Measurements from ENCODE around the gene KIAA1217. TPM values are rescaled to one million over a fixed set of nuclear protein-coding genes. Genes with fewer than 3 reads are reported as not detected.

KIAA1217 gene
- total RNA-seq, 1 experiment from 2014 or later, result not detected

- H3K9me3 ChIP-seq (ENCODE audit: low read length), result peaks cover 7% of the 10 kb centered on the region; the same call in 1 of the 2 replicates
- no peak overlapping the region for H3K4me2 ChIP-seq (ENCODE audit: low read depth, low read length, poor library complexity, severe bottlenecking)
- no peaks in the 10 kb centered on the region for H3K4me1 ChIP-seq (ENCODE audit: low read length)
- H4K20me1 ChIP-seq (ENCODE audit: insufficient read depth, low read depth, low read length), result no peaks in the 10 kb centered on the region
- no peaks in the 10 kb centered on the region for H3K79me2 ChIP-seq (ENCODE audit: low read length)
- no peak overlapping the region for H3K27ac ChIP-seq (ENCODE audit: low read length)
- H3K36me3 ChIP-seq (ENCODE audit: insufficient read depth, low read length), result no peaks in the 10 kb centered on the region
- H2AFZ ChIP-seq (ENCODE audit: low read length), result no peak overlapping the region
- no peak overlapping the region for H3K9ac ChIP-seq (ENCODE audit: low read length)
- no peaks in the 10 kb centered on the region for H3K9me2 ChIP-seq (replicated peaks; ENCODE audit: insufficient read depth, low read length)
- H3K4me3 ChIP-seq (ENCODE audit: low read length), result no peak overlapping the region
- no peaks in the 10 kb centered on the region for H3K27me3 ChIP-seq (ENCODE audit: low read length)
- DNase-seq, result no peak
These were observed 22.3 kb downstream of the KIAA1217 start for GRCh38 chr10:24231200-24231599.

DNA sequence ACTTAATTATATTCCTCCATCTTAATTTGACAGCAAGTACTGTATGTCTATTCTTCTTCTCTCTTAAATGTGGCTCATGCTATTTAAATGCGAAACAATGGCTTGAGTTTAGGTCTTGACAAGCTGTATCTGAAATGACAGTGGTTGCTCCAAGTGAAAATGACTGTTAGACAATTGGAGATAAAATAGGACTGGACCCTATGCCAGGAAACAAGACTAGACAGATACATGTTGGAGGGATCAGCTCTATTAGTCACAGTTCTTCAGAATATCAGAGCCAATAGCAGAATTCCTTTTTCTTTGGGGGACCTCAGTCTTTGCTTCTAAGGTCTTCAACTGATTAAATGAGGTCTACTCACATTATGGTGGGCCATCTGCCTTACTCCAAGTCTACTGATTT is 25.8 kb downstream of the KIAA1217 start:
- H3K4me2 ChIP-seq (ENCODE audit: low read depth, low read length, poor library complexity, severe bottlenecking), result no peak overlapping the region
- H2AFZ ChIP-seq (ENCODE audit: low read length), result no peak overlapping the region
- H4K20me1 ChIP-seq (ENCODE audit: insufficient read depth, low read depth, low read length), result no peaks in the 10 kb centered on the region
- H3K79me2 ChIP-seq (ENCODE audit: low read length), result no peaks in the 10 kb centered on the region
- H3K9me2 ChIP-seq (replicated peaks; ENCODE audit: insufficient read depth, low read length), result no peaks in the 10 kb centered on the region
- no peak overlapping the region for H3K9ac ChIP-seq (ENCODE audit: low read length)
- no peak overlapping the region for H3K27ac ChIP-seq (ENCODE audit: low read length)
- peaks cover 13% of the 10 kb centered on the region for H3K9me3 ChIP-seq (ENCODE audit: low read length)
- no peaks in the 10 kb centered on the region for H3K27me3 ChIP-seq (ENCODE audit: low read length)
- no peak for DNase-seq
- H3K4me3 ChIP-seq (ENCODE audit: low read length), result no peak overlapping the region
- no peaks in the 10 kb centered on the region for H3K4me1 ChIP-seq (ENCODE audit: low read length)
- H3K36me3 ChIP-seq (ENCODE audit: insufficient read depth, low read length), result no peaks in the 10 kb centered on the region

- Histone ChIP-seq H3K27me3 (ENCODE audit: low read length) (no peaks in the 10 kb centered on the region), H3K4me1 (ENCODE audit: low read length) (no peaks in the 10 kb centered on the region), H3K9ac (ENCODE audit: low read length) (no peak overlapping the region), H3K36me3 (ENCODE audit: insufficient read depth, low read length) (no peaks in the 10 kb centered on the region), H3K4me2 (ENCODE audit: low read depth, low read length, poor library complexity, severe bottlenecking) (no peak overlapping the region), H3K9me3 (ENCODE audit: low read length) (peaks cover 19% of the 10 kb centered on the region), H2AFZ (ENCODE audit: low read length) (no peak overlapping the region), H3K4me3 (ENCODE audit: low read length) (no peak overlapping the region), H3K27ac (ENCODE audit: low read length) (no peak overlapping the region), H4K20me1 (ENCODE audit: insufficient read depth, low read depth, low read length) (no peaks in the 10 kb centered on the region), H3K9me2 (replicated peaks; ENCODE audit: insufficient read depth, low read length) (no peaks in the 10 kb centered on the region), H3K79me2 (ENCODE audit: low read length) (no peaks in the 10 kb centered on the region)
- no peak for DNase-seq
These were observed 26.5 kb downstream of the KIAA1217 start for GRCh38 chr10:24235471-24235870.

- Histone ChIP-seq H3K4me3 (ENCODE audit: low read length) (no peak overlapping the region), H3K36me3 (ENCODE audit: insufficient read depth, low read length) (no peaks in the 10 kb centered on the region), H3K9me2 (replicated peaks; ENCODE audit: insufficient read depth, low read length) (no peaks in the 10 kb centered on the region), H2AFZ (ENCODE audit: low read length) (no peak overlapping the region), H3K79me2 (ENCODE audit: low read length) (no peaks in the 10 kb centered on the region), H3K4me2 (ENCODE audit: low read depth, low read length, poor library complexity, severe bottlenecking) (no peak overlapping the region), H3K4me1 (ENCODE audit: low read length) (no peaks in the 10 kb centered on the region), H3K27ac (ENCODE audit: low read length) (no peak overlapping the region), H3K27me3 (ENCODE audit: low read length) (no peaks in the 10 kb centered on the region), H3K9ac (ENCODE audit: low read length) (no peak overlapping the region), H4K20me1 (ENCODE audit: insufficient read depth, low read depth, low read length) (no peaks in the 10 kb centered on the region), H3K9me3 (ENCODE audit: low read length) (peaks cover 27% of the 10 kb centered on the region)
- DNase-seq, result no peak
These were observed 29.0 kb downstream of the KIAA1217 start for GRCh38 chr10:24237801-24238395.

DNA sequence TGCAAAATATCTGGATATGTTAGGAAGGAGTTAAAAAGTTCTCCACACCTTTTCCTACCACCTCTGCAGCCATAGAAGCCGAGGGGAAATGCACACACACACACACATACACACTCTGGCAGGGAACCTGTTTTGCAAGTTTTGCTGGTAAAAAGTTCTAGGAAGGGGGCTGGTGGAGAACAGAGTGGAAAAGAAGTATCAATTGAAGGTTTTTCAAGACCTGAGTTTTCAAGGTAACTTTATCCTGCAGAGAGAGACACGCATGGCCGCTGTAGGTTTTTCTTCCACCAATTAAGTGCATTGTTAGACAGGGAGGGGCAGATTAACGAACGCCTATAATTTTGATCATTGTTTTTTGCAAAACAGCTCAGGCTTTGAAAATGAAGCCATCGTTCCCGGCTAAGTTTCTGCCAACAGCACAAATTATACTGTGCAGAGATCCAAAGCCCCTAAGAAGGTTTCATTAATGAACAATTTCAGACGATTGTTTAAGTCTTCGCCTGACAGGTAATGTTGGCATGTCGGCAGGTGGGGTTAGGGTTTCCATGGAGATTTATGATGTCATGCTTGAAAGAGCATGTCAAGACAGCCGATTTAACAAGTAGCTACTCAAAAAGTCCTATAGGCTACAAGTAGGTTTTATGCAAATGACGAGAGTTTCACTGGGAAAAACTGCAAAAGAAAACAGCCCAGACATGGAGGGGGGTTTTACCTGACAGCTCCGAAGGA is 29.7 kb downstream of the KIAA1217 start:
- Histone ChIP-seq H3K36me3 (ENCODE audit: insufficient read depth, low read length) (no peaks in the 10 kb centered on the region), H2AFZ (ENCODE audit: low read length) (no peak overlapping the region), H3K27me3 (ENCODE audit: low read length) (no peaks in the 10 kb centered on the region)

GRCh38 chr10:24239289-24240040 is 30.5 kb downstream of the KIAA1217 start:
- no peaks in the 10 kb centered on the region for H3K79me2 ChIP-seq (ENCODE audit: low read length)
- H3K36me3 ChIP-seq (ENCODE audit: insufficient read depth, low read length), result no peaks in the 10 kb centered on the region
- no peak overlapping the region for H2AFZ ChIP-seq (ENCODE audit: low read length)
- no peaks in the 10 kb centered on the region for H3K27me3 ChIP-seq (ENCODE audit: low read length)
- H3K9me2 ChIP-seq (replicated peaks; ENCODE audit: insufficient read depth, low read length), result no peaks in the 10 kb centered on the region
- no peak for DNase-seq
- H3K9me3 ChIP-seq (ENCODE audit: low read length), result peaks cover 22% of the 10 kb centered on the region
- no peaks in the 10 kb centered on the region for H3K4me1 ChIP-seq (ENCODE audit: low read length)
- H3K4me2 ChIP-seq (ENCODE audit: low read depth, low read length, poor library complexity, severe bottlenecking), result no peak overlapping the region
- no peak overlapping the region for H3K4me3 ChIP-seq (ENCODE audit: low read length)
- no peak overlapping the region for H3K27ac ChIP-seq (ENCODE audit: low read length)
- no peak overlapping the region for H3K9ac ChIP-seq (ENCODE audit: low read length)
- no peaks in the 10 kb centered on the region for H4K20me1 ChIP-seq (ENCODE audit: insufficient read depth, low read depth, low read length)

More for the DNA sequence above, 29.7 kb downstream of the KIAA1217 start:
- H3K79me2 ChIP-seq (ENCODE audit: low read length), result no peaks in the 10 kb centered on the region
- H3K4me1 ChIP-seq (ENCODE audit: low read length), result no peaks in the 10 kb centered on the region
- peaks cover 25% of the 10 kb centered on the region for H3K9me3 ChIP-seq (ENCODE audit: low read length)
- H3K9me2 ChIP-seq (replicated peaks; ENCODE audit: insufficient read depth, low read length), result no peaks in the 10 kb centered on the region
- no peak overlapping the region for H3K4me3 ChIP-seq (ENCODE audit: low read length)
- no peak overlapping the region for H3K27ac ChIP-seq (ENCODE audit: low read length)
- no peak overlapping the region for H3K9ac ChIP-seq (ENCODE audit: low read length)
- no peaks in the 10 kb centered on the region for H4K20me1 ChIP-seq (ENCODE audit: insufficient read depth, low read depth, low read length)
- DNase-seq, result no peak
- H3K4me2 ChIP-seq (ENCODE audit: low read depth, low read length, poor library complexity, severe bottlenecking), result no peak overlapping the region

DNA sequence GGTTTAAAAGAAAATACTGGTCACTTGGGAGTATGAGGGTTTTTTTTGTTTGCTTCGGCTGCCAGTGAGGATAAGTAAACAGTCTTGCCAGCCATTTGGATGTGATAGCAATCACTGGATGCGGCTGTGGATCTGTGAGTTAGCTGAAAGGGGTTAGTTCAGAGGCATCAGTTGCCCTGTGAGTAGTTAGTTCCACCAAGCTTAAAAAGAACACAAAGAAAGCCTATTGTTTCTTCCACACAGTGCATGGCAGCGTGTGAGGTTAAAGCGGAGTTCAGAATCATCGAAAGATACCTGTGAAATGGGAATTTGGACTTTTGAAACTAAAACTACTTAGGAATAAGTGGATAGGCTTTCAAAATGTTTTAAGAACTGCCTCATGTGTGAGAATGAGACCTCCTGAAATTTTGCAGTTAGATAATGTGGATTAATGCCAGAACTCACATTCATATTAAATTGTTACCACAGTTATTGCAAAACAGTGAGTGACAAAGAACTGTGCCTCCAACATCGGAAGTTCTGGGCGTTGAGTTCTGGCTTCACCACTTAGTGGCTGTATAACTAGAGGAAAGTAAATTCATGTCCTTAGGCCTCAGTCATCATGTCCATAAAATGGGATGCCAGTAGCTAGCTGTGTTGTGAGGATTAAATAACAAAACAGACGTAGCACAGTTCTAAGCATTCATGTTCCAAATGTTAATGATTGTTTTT is 31.3 kb downstream of the KIAA1217 start:
- peaks cover 24% of the 10 kb centered on the region for H3K9me3 ChIP-seq (ENCODE audit: low read length)
- no peaks in the 10 kb centered on the region for H3K79me2 ChIP-seq (ENCODE audit: low read length)
- no peaks in the 10 kb centered on the region for H3K9me2 ChIP-seq (replicated peaks; ENCODE audit: insufficient read depth, low read length)
- no peak overlapping the region for H3K4me2 ChIP-seq (ENCODE audit: low read depth, low read length, poor library complexity, severe bottlenecking)
- H3K4me3 ChIP-seq (ENCODE audit: low read length), result no peak overlapping the region
- no peak overlapping the region for H3K27ac ChIP-seq (ENCODE audit: low read length)
- H3K27me3 ChIP-seq (ENCODE audit: low read length), result no peaks in the 10 kb centered on the region
- DNase-seq, result no peak
- H3K4me1 ChIP-seq (ENCODE audit: low read length), result no peaks in the 10 kb centered on the region
- H4K20me1 ChIP-seq (ENCODE audit: insufficient read depth, low read depth, low read length), result no peaks in the 10 kb centered on the region
- no peak overlapping the region for H2AFZ ChIP-seq (ENCODE audit: low read length)
- no peak overlapping the region for H3K9ac ChIP-seq (ENCODE audit: low read length)
- no peaks in the 10 kb centered on the region for H3K36me3 ChIP-seq (ENCODE audit: insufficient read depth, low read length)

DNA sequence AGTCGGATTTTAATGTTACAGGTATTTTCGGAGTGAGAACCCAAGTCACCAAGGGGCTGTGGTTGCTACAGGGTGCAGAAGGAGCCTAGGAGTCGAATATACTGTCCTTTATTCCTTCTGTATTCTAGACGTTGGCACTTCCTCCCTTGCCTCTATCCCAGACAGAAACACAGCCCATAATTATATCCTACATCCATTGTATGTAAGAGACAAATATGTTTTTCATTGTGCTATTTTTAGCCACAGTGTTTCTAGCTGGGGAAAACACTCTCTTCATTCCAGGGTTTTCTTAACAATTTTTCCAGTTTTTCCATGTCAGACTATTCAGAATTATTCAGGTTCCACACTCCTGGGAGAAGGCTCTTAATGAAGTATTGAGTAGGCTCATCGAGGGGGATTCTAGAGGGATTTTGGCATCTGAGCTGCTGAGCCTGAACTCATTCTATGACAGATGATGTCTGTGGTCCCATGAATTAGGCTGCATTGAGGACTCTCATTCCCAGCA is 32.6 kb downstream of the KIAA1217 start:
- Histone ChIP-seq H3K27ac (ENCODE audit: low read length) (no peak overlapping the region), H3K9ac (ENCODE audit: low read length) (no peak overlapping the region), H3K4me1 (ENCODE audit: low read length) (no peaks in the 10 kb centered on the region), H3K9me2 (replicated peaks; ENCODE audit: insufficient read depth, low read length) (no peaks in the 10 kb centered on the region), H4K20me1 (ENCODE audit: insufficient read depth, low read depth, low read length) (no peaks in the 10 kb centered on the region), H3K4me2 (ENCODE audit: low read depth, low read length, poor library complexity, severe bottlenecking) (no peak overlapping the region), H2AFZ (ENCODE audit: low read length) (no peak overlapping the region), H3K9me3 (ENCODE audit: low read length) (peaks cover 25% of the 10 kb centered on the region), H3K79me2 (ENCODE audit: low read length) (no peaks in the 10 kb centered on the region), H3K36me3 (ENCODE audit: insufficient read depth, low read length) (no peaks in the 10 kb centered on the region), H3K4me3 (ENCODE audit: low read length) (no peak overlapping the region), H3K27me3 (ENCODE audit: low read length) (no peaks in the 10 kb centered on the region)
- DNase-seq, result no peak
